Rectal smooth muscle tissue (tissue), 1 donor: Measurements from ENCODE around the gene HDAC7.

Experiments used
- H3K27ac ChIP-seq: one replicate; pipeline ENCODE4 v1.7.0; 2013; ENCODE audit warnings: low read depth, low read length, inconsistent platforms
- H3K27me3 ChIP-seq: one replicate; pipeline ENCODE4 v1.7.0; 2013; ENCODE audit warnings: low read length; ENCODE audit not compliant: control insufficient read depth, insufficient read depth
- H3K36me3 ChIP-seq: one replicate; pipeline ENCODE4 v1.7.0; 2013; ENCODE audit warnings: low read length; ENCODE audit not compliant: control insufficient read depth, insufficient read depth
- H3K4me1 ChIP-seq: one replicate; pipeline ENCODE4 v1.7.0; 2013; ENCODE audit warnings: low read length; ENCODE audit not compliant: control insufficient read depth, insufficient read depth
- H3K4me3 ChIP-seq: one replicate; pipeline ENCODE4 v1.7.0; 2013; ENCODE audit warnings: low read length
- H3K9ac ChIP-seq: one replicate; pipeline ENCODE4 v1.7.0; 2013; ENCODE audit warnings: low read length

HDAC7 gene

DNA sequence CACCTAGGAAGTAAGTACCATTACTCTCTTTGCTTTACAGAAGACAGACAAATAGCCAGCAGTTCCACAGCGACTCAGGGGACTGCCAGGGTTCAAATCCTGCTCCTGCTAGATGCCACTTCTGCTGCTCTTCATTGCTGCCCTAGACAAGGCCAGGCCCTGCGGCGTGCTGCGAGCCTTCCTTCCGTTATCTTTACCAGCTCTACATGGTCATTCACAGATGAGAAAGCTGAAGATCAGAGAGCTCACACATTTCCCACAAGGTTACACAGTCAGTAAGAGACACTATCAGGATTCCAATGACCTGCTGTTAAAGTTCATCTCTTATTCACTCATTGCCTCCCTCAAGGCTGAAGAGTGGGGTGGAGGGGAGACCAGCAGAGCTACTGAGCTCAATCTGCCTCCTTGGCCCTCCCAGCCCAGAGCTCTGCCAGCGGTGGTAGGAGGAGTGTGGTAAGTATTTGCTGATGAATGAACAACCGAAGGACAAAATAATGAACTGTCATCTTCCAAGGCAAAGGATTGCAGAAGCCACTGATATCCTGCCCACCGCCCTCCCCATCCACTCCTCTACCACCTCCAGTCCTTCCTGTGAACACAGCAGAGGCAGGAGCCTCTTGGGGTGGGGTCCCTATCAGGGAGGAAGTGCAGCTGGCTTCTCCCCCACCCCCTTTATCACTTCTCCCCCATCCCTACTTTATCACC is 14.6 kb upstream of the HDAC7 start:
- Histone ChIP-seq H3K9ac (no peak overlapping the region), H3K4me3 (no peak overlapping the region), H3K27ac (no peak overlapping the region), H3K27me3 (no peaks in the 10 kb centered on the region), H3K4me1 (peaks cover 2% of the 10 kb centered on the region), H3K36me3 (no peaks in the 10 kb centered on the region)

DNA sequence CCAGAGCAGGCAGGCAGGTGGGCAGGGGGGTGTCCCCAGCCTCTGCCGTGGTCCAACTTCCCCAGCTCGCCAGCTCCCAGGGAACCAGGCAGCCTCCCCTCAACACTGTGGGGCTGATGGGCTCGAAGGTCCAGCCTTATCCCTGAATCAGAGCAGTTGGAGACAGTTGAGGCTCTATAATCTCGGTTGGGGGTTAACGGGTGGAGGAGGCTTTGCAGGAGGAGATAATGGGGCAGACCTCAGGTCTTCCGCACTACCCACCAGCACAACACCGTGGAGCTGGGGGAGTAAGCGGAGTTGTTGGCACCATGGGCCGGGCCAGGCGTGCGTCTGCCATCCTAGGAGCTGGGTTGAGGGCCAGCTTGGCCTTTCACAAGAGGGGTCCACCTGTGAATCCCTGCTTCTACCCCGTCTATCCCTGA is 13.9 kb upstream of the HDAC7 start:
- no peak overlapping the region for H3K27ac ChIP-seq
- no peak overlapping the region for H3K4me3 ChIP-seq
- H3K36me3 ChIP-seq: no peaks in the 10 kb centered on the region
- peaks cover 7% of the 10 kb centered on the region for H3K4me1 ChIP-seq
- no peak overlapping the region for H3K9ac ChIP-seq
- no peaks in the 10 kb centered on the region for H3K27me3 ChIP-seq

DNA sequence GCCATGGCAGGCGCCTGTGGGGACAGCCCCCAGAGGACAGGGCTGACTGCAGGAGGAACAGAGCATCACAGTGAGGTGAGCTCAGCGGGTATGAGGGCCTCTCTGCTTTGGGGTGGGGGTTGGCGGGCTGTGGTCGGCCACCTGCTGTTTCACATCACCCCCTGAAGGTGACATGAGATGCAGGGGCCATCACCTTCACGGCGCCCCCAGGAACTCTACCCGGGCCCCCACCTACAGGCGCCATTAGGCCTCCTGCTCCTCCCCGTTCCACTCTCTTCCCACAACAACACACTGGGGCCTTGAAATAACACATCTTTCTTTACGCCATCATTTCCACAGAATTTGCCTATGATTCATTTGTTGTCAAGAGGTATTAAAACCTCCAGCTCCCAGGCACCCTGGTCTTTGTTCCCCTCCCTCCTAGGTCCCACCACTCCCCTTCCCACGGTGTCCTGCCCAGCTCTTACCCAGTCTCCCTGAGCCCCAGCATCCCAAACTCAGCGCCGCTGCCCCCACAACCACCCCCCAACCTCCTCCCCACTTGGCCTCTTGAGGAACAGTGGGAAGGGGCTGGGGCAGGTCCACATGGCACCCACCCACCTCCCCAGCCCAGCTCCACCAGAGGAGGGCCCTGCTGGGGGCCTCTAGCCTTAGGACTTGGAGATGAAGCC is 12.7 kb upstream of the HDAC7 start:
- Histone ChIP-seq H3K9ac (no peak overlapping the region), H3K4me3 (no peak overlapping the region), H3K27ac (no peak overlapping the region), H3K4me1 (peaks cover 15% of the 10 kb centered on the region), H3K27me3 (no peaks in the 10 kb centered on the region), H3K36me3 (no peaks in the 10 kb centered on the region)

DNA sequence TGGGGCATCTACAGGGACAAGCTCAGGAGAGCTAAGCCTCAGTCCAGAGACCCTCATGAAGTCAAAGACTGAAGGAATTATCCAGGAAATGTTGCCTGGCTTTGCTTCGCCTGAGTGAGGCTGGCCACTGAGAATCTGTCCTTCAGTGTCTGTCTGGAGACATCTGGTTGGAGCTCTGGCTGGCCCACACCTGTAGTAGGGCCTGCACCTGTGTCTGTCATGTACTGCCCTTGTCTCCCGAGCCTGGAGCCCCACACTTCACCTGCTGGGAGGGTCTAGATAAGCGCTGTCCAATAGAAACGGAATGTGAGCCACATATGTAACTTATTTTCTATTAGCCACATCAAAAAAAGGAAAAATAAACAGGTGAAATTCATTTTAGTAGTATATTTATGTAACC is 9.9 kb upstream of the HDAC7 start:
- Histone ChIP-seq H3K9ac (no peak overlapping the region), H3K4me1 (peaks cover 30% of the 10 kb centered on the region), H3K36me3 (no peaks in the 10 kb centered on the region), H3K27ac (peak overlapping the region; percentile 94), H3K4me3 (no peak overlapping the region), H3K27me3 (no peaks in the 10 kb centered on the region)

DNA sequence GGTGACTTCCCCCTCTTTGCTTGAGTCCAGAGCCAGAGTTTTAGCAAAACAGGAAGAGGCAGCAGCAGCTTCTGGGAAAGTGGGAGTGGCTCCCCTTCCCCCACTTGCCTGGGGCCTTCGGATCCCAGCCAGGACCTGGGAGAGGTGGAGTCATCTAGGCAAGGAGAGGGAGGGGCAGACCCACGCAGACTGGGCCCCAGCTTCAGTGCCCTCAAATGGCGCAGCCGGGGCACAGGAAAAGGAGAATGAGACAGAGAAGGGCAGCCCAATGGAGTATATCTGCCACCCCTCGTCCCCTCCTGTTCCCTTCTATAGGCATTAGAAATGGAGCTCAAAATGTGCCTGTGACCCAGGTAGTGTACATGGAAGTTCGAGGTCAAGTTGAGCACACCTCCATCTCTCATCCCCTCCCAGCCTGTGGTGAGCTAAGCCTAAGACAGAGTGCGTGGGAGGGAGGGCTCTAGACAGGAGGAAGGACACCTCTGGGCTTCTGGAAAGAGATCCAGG is 9.3 kb upstream of the HDAC7 start:
- Histone ChIP-seq H3K9ac (peak overlapping the region; percentile 39), H3K27ac (peak overlapping the region; percentile 94), H3K4me3 (peak overlapping the region; percentile 40), H3K4me1 (peaks cover 33% of the 10 kb centered on the region), H3K27me3 (no peaks in the 10 kb centered on the region), H3K36me3 (no peaks in the 10 kb centered on the region)

DNA sequence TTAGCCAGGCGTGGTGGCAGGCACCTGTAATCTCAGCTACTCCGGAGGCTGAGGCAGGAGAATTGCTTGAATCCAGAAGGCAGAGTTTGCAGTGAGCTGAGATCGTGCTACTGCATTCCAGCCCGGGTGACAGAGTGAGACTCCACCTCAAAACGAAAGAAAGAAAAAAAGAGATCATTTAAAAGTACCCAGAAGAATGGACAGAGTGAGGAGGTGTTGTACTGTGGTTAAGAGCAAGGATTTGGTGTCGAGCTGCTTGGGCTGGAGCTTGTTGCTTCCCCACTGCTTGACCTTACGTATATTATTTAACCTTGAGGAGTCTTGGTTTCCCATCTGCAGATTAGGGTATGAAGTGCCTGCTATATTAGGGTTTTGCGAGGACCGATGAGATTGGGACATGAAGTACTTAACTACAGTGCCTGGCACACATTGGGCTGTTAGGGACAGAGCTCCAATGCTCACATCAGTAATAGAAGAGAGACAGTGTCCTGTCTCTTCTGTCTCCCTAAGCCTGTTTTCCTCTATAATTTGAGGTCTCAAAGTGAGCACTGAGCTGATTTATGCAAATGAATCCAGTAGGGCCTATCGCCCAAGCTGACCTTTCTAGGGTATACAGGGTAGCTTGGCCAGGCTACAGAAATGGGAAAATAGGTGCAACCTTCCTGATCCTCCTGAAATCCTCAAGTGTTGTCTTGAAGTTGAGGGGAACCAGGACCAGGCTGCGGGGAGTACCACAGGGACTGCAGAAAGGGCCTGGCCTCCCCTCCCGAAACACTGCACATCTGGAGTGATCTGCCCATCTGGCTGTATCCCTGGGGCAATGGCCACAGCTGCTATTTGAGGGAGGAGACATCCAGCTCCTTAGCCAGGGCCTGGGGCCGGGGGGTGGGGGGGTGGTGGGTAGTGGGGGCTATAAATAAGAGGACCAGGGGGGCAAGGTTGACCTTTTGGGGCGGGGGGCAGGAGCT is 8.6 kb upstream of the HDAC7 start:
- peak overlapping the region; percentile 85 for H3K27ac ChIP-seq
- H3K9ac ChIP-seq: no peak overlapping the region
- no peak overlapping the region for H3K4me3 ChIP-seq
- H3K27me3 ChIP-seq: no peaks in the 10 kb centered on the region
- H3K4me1 ChIP-seq: peaks cover 33% of the 10 kb centered on the region
- H3K36me3 ChIP-seq: no peaks in the 10 kb centered on the region

DNA sequence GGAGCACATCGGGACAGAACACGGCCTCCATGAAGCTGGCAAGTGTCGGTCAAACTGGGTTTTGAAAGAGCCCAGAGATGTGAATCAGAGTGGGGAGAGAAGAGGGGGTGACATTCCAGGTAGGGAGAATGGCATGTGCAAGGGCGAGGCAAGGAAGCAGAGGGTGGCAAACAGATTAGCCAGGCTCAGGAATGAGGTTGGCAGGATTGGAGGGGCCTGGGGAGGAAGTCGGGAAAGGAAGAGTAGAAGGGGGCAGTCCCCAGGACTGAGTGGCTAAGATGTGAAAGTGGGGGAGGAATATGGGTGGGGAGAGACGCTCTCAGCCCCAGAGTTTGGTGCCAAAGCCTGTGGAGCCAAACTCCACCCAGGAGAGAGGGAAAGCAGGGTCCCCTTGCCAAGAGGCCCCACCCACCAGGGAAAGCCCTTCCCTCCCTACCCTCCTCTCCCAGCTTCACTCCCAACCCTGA is 5.5 kb upstream of the HDAC7 start:
- Histone ChIP-seq H3K27ac (peak overlapping the region; percentile 75), H3K27me3 (no peaks in the 10 kb centered on the region), H3K4me3 (no peak overlapping the region), H3K36me3 (no peaks in the 10 kb centered on the region), H3K4me1 (peaks cover 54% of the 10 kb centered on the region), H3K9ac (no peak overlapping the region)

DNA sequence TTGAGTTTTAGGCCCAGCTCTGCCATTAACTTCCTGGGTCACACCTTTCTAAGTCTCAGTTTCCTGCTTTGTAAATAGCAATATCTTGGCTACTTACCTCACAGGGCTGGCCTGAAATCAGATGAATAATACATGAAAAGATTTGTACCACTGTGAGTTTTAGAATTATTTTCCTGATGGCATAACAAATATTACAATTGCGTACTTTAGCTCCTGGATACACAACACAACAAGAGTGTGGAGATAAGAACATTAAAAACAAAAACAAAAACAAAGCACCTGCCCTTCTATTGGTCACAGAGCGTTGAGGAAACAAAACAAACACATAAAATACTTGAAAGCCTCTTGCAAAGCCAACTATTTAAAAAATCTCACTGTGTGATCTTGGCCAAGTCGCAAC is 4.9 kb upstream of the HDAC7 start:
- Histone ChIP-seq H3K27me3 (no peaks in the 10 kb centered on the region), H3K9ac (no peak overlapping the region), H3K27ac (peak overlapping the region; percentile 75), H3K36me3 (no peaks in the 10 kb centered on the region), H3K4me3 (no peak overlapping the region), H3K4me1 (peaks cover 54% of the 10 kb centered on the region)

DNA sequence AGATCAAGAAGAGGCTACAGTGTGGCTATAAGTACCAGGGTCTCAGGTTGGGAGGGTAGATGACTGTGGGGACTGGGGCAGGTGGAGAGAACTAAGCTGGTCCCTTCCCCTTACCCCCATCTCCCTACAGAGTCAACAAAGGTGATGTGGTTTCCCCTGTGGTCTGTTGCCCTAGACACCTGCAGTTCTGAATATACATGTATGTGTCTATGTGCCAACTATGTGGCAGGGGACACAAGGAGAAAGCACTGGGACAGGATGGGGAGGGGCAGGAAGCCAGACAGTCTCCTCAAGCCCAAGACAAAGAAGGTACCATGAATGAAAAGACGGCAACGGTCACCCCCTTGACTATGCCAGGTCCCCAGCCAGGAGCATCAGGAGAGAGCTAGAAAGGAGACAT is 4.5 kb upstream of the HDAC7 start:
- Histone ChIP-seq H3K9ac (no peak overlapping the region), H3K36me3 (no peaks in the 10 kb centered on the region), H3K27ac (peak overlapping the region; percentile 75), H3K4me1 (peaks cover 50% of the 10 kb centered on the region), H3K4me3 (no peak overlapping the region), H3K27me3 (no peaks in the 10 kb centered on the region)

DNA sequence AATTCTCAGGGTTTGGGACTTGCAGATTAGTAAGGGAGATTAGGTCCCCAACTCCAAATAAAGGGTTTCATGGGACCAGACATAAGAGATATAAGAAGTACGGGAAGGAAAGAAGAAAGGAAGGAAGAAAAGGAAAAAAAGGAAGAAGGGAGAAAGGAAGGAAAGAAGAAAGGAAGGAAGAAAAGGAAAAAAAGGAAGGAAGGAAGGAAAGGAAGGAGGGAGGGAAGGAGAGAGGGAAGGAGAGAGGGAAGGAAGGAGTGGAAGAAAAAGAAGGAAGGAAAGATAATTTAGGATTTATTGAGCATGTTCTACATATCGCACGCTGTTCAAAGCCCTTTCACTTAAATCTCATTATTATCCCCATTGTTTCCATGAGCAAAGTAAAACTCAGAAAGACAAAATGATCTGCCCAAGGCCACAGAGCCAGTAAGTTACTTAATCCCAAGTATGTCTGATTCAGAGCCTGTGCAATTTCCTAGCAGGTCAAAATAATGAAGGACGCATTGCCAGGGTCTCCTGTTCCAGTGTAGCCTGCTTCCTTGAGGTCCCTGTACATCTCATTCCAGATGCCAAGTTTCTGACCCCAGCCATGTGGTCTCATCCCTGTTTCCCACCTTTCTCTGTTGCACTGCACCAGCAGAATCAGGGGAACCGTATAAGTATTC is 3.9 kb upstream of the HDAC7 start:
- H3K4me1 ChIP-seq: peaks cover 46% of the 10 kb centered on the region
- no peaks in the 10 kb centered on the region for H3K27me3 ChIP-seq
- H3K4me3 ChIP-seq: no peak overlapping the region
- H3K27ac ChIP-seq: peak overlapping the region; percentile 99
- H3K36me3 ChIP-seq: no peaks in the 10 kb centered on the region
- H3K9ac ChIP-seq: no peak overlapping the region

DNA sequence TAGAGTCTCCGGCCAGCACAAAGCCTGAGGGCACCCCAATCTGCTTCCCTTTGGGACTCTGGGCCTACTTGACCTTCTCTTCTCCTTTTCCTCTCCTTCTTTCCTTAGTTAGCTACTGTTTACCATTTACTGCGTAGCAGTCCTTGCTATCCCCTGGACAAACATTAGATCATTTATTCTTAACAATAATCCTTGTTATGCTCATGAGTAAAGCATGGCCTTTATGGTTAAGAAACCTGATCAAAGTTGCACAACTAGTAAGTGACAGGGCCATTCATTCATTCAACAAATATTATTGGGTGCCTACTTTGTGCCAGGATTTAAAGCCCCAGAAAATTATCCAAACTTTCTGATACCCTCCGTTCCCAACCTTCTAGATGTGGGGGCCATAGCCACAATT is 3.2 kb upstream of the HDAC7 start:
- no peaks in the 10 kb centered on the region for H3K36me3 ChIP-seq
- H3K27me3 ChIP-seq: no peaks in the 10 kb centered on the region
- no peak overlapping the region for H3K4me3 ChIP-seq
- H3K9ac ChIP-seq: no peak overlapping the region
- H3K27ac ChIP-seq: peak overlapping the region; percentile 99
- peaks cover 44% of the 10 kb centered on the region for H3K4me1 ChIP-seq

DNA sequence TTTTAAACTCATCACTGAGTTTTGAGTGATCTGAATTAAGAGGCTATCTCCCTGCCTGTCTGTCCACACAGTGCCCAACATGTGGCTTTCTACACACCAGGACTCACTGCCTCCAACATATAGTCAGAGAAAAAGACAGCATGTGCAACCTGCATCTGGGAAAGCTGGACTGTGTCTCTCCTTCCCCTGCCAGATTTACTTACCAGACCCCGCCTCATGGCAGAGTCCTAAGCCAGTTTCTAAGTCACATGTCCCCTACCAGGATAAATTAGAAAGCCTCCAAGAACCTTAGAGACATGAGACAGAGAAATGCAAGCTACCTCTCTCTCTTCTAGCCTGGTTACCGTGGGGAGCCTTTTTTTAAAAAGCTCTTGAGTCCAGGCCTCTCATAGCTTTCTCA is 2.7 kb upstream of the HDAC7 start:
- H3K27me3 ChIP-seq: no peaks in the 10 kb centered on the region
- H3K27ac ChIP-seq: peak overlapping the region; percentile 99
- H3K9ac ChIP-seq: no peak overlapping the region
- no peaks in the 10 kb centered on the region for H3K36me3 ChIP-seq
- H3K4me3 ChIP-seq: no peak overlapping the region
- peaks cover 49% of the 10 kb centered on the region for H3K4me1 ChIP-seq
